Spinal cord (tissue), 10 donors: ENCODE results near the gene CD151. TPM values are rescaled to one million over a fixed set of nuclear protein-coding genes. Genes with fewer than 3 reads are reported as not detected.

ENCODE experiments used
- DNase-seq, 6 donors: peaks; one replicate each; pipeline versions ENCODE4 v3.0.0 to v3.0.0-alpha.2; 2013 to 2015; ENCODE audit warnings: low spot score in 6 of 6, low read depth in 4 of 6
- H3K27ac ChIP-seq: one replicate; pipeline ENCODE4 v1.5.1; 2013; ENCODE audit warnings: low read depth, low read length, control low read depth
- H3K27me3 ChIP-seq: one replicate; pipeline ENCODE4 v1.6.1; 2013; ENCODE audit warnings: low read length; ENCODE audit not compliant: control insufficient read depth, insufficient read depth
- H3K36me3 ChIP-seq: one replicate; pipeline ENCODE4 v1.6.1; 2013; ENCODE audit warnings: low read length; ENCODE audit not compliant: control insufficient read depth, insufficient read depth
- H3K4me1 ChIP-seq: one replicate; pipeline ENCODE4 v1.6.1; 2013; ENCODE audit warnings: low read length; ENCODE audit not compliant: control insufficient read depth, insufficient read depth
- H3K4me3 ChIP-seq: one replicate; pipeline ENCODE4 v1.5.1; 2013; ENCODE audit warnings: low read depth, low read length, control low read depth
- H3K9me3 ChIP-seq: one replicate; pipeline ENCODE4 v1.6.1; 2013; ENCODE audit warnings: low read length; ENCODE audit not compliant: control insufficient read depth, insufficient read depth
- WGBS: methylation state at CpG from one replicate; pipeline ENCODE4 v1.1.5; 2013; ENCODE audit warnings: missing lambda C conversion rate; ENCODE audit not compliant: insufficient coverage; 5-methylcytosine and 5-hydroxymethylcytosine counted together
- polyA plus RNA-seq, 2 donors: library from polyadenylated mRNA; unstranded; fragments of 120-200 nt; gene quantifications; one replicate each; pipeline ENCODE4 v1.2.1, GENCODE V29; 2013; ENCODE audit not compliant: insufficient read length in 2 of 2
- total RNA-seq, 2 donors: library from RNA; depleted of rRNA in 1 of 2; stranded (reverse); fragments of 120-200 nt in 1 of 2; fragments of >200 nt in 1 of 2; gene quantifications; one replicate each; pipeline versions ENCODE4 v1.2.3 to v1.2.4, GENCODE V29; 2013 to 2014
- donor health status: healthy.

CD151 gene
- total and polyA plus RNA-seq, 4 donors: 71.8 to 185 (median 115) TPM

DNA sequence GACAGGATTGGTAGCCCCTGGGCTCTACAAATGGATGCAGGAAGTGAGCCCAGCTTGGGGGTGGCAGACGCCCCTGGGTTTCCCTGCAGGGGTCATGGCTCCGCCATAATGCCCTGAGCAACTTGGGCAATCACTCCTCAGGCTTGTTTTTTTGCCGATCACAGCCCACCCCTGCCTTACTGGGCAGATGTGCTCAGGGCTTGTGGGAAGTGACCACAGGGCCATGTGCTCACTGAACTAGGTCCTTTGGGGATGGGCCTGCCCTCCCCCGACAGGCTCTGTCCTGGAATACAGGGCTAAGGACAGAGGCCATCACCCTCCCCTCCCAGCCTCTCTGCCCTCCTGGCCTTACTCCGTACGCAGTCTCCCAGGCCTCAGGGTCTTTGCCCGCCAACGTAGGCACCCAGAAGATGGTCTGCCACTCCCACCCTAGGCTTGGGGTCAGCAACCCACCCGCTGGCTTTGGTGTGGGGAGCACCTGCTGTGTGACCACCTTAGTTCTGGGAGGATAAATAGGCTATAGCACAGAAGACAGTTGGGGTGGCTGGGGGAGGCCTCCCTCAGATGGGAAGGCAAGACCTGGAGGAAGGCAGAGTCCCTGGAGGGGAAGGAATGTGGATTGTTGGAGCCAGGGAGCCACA is 19.2 kb upstream of the CD151 start:
- H3K4me1 ChIP-seq: peaks cover 25% of the 10 kb centered on the region
- no peak overlapping the region for H3K27ac ChIP-seq
- no peaks in the 10 kb centered on the region for H3K9me3 ChIP-seq
- no peak overlapping the region for H3K4me3 ChIP-seq
- H3K27me3 ChIP-seq: no peaks in the 10 kb centered on the region
- H3K36me3 ChIP-seq: peaks cover 48% of the 10 kb centered on the region
- WGBS: 86% methylated on average over 7 of the region's 9 CpGs
- no peak for DNase-seq

DNA sequence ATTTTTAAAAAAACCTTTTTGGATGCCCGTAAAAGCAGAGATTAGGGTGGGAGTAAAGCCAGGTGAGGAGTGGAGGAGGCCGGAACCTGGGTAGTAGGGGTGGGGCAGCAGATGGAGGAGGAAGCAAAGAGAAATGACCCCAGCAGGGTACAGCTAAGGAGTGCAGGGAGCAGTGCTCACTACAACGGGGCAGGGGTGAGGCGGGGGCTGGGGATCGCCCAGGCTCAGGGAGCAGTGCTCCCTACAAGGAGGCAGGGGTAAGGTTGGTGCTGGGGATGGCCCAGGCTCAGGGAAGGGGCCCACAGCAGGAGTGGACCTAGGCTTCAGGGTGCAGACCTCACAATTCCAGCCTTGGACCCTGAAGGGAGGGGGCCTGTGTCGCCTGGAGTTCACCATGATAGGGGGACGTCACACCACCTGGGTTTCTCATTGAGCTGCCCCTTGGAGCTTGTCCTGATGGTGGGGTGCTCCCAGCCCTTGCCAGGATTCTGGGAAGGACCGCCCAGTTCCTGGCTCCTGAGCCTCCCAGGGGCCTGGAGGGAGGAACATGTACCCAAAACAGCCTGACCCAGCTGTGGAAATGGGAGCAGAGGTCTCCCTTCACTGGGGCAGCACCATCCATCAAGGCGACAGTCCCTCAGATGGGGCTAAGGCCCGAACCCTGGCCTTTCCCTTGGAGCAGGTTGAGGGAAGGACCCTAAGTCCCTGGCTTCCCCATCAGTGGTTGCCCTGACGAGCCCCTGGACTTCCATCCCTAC is 16.9 kb upstream of the CD151 start:
- Histone ChIP-seq H3K27me3 (no peaks in the 10 kb centered on the region), H3K36me3 (peaks cover 53% of the 10 kb centered on the region), H3K4me1 (peaks cover 27% of the 10 kb centered on the region), H3K27ac (no peak overlapping the region), H3K9me3 (no peaks in the 10 kb centered on the region), H3K4me3 (no peak overlapping the region)
- 91% methylated on average over 11 of the region's 11 CpGs for WGBS
- DNase-seq: no peak

DNA sequence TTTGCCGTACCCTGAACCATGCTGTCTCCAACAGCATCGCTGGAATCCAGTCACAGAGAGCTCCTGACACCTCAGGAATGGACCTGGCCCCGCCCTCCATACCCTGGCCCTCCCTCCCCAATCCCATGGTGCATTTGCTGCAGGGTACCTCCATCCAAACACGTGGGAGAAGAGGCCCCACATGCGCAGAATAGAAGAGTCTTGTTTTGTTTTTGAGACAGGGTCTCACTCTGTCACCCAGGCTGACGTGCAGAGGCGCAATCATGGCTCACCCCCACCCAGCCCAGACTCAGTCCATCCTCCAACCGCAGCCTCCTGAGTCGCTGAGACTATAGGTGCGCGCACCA is 16.3 kb upstream of the CD151 start:
- 63% methylated on average over 3 of the region's 11 CpGs for WGBS

DNA sequence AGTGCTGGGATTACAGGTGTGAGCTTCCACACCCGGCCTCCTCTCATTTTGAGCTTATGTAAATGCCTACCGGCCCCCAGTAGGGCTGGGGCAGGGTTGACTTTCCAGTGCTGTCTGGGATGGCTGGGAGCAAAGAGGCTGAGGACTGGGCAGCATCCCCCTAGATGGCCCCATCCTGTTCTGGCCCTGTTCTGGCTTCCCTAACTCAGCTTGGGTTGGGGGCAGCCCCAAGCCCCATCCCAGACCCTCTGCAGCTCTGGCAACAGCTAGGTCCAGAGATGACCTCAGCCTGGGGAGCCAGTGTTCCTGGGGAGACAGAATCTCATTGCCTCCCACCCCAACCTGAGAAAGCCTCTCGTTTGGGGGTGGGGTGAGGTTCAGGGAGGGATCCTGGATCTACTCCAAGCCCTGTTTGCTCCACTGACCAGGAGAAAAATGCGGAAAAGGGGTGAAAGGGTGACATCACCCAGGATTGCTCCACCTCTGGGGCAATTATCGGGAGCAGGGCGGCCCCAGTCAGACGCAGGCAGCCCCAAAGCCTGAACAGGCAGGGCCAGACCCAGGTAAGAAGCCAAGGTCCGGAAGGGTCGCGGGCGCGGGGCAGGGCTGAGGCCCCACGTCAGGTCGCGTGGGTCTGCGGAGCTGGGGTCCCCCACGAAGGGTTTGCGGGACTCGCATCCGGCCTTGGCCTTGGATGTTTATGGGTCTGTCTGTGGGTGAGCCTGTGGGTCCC is 14.2 kb upstream of the CD151 start, which contains the start of gene PNPLA2:
Gene PNPLA2 (plus strand): TSS at position 519 of the 733 bp plus-strand sequence. CDS start 805 bp downstream, outside the sequence.
- no peak for DNase-seq
- no peaks in the 10 kb centered on the region for H3K27me3 ChIP-seq
- peaks cover 55% of the 10 kb centered on the region for H3K36me3 ChIP-seq
- peak within 1 kb of the TSS; percentile 54 for H3K27ac ChIP-seq
- peaks cover 34% of the 10 kb centered on the region for H3K4me1 ChIP-seq
- WGBS: 42% methylated on average over 19 of the region's 20 CpGs
- H3K9me3 ChIP-seq: no peaks in the 10 kb centered on the region
- H3K4me3 ChIP-seq: peak within 1 kb of the TSS; percentile 62

More for the DNA sequence above, 16.3 kb upstream of the CD151 start:
- Histone ChIP-seq H3K9me3 (no peaks in the 10 kb centered on the region), H3K4me3 (no peak overlapping the region), H3K27me3 (no peaks in the 10 kb centered on the region), H3K36me3 (peaks cover 58% of the 10 kb centered on the region), H3K4me1 (peaks cover 29% of the 10 kb centered on the region), H3K27ac (no peak overlapping the region)
- no peak for DNase-seq

DNA sequence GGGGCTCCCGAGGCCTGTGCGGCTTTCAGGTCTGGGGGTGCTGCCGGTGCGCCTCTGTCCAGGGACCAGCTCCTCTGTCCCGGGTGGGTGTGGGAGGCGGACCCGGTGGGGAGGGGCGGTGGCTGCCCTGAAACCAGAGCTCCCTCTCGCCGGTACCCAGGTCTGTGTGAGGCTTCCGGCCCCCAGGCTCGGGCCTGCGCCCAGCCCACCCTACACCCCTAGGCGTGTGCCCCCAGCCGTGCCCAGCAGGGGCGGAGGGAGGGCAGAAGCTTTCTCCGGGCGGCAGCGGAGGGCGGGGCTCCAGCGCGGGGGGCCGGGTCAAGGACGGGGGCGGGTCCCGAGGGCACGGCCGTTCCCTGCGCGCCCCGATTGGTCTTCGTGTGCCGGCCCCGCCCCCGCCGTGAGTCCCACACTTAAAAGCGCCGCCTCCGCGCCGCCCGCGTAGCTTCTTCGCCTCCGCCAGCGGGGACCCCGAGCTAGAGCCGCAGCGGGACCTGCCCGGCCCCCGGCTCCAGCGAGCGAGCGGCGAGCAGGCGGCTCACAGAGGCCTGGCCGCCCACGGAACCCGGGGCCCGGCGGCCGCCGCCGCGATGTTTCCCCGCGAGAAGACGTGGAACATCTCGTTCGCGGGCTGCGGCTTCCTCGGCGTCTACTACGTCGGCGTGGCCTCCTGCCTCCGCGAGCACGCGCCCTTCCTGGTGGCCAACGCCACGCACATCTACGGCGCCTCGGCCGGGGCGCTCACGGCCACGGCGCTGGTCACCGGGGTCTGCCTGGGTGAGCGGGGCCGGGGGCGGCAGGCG is 13.4 kb upstream of the CD151 start:
- no peaks in the 10 kb centered on the region for H3K9me3 ChIP-seq
- H3K27me3 ChIP-seq: no peaks in the 10 kb centered on the region
- H3K4me3 ChIP-seq: peak overlapping the region; percentile 62
- H3K27ac ChIP-seq: peak overlapping the region; percentile 54
- peaks cover 57% of the 10 kb centered on the region for H3K36me3 ChIP-seq
- peak in 5 of 6 donors; percentile 78 to 97 (median 82) for DNase-seq
- WGBS: under 1% methylated on average over 96 of the region's 96 CpGs
- H3K4me1 ChIP-seq: peaks cover 34% of the 10 kb centered on the region

DNA sequence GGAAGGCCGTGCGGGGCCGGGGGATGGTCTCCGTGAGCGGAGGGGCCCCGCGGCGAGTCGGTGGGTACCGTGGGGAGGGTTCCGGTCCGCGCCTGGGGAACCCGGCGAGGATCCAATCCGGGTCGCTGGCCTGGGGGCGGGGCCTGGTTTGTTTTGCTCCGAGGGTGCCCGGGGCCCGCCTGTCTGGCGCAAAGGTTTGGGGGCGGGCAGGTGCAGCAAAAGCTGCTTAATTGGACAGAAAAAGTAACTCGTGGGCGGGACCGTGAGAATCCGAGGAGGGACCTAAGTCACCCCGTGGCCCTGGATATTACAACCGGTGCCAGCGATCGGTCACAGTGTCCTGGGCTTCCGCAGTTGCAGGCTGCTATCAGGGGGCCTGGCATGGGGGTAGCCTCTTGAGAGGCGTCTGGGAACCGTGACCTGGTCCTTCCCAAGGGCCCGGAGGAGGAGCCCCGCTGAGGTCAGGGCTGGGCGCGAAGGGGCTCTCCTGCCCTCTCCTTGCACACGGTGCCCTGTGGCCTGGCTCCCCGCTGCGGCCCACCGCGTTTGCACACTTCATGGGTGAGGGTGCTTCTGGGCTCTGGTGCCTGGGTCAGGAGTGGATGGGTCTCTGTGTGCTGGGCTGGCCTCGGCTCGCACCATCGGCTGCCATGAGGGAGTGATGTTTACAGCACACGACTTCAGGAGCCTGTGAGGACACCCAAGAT is 12.7 kb upstream of the CD151 start:
- H3K36me3 ChIP-seq: peaks cover 60% of the 10 kb centered on the region
- DNase-seq: peak in 2 of 6 donors; percentile 67
- WGBS: 5% methylated on average over 47 of the region's 47 CpGs
- H3K27ac ChIP-seq: no peak overlapping the region
- H3K4me1 ChIP-seq: peaks cover 38% of the 10 kb centered on the region
- H3K9me3 ChIP-seq: no peaks in the 10 kb centered on the region
- peak overlapping the region; percentile 62 for H3K4me3 ChIP-seq
- peaks cover 5% of the 10 kb centered on the region for H3K27me3 ChIP-seq

DNA sequence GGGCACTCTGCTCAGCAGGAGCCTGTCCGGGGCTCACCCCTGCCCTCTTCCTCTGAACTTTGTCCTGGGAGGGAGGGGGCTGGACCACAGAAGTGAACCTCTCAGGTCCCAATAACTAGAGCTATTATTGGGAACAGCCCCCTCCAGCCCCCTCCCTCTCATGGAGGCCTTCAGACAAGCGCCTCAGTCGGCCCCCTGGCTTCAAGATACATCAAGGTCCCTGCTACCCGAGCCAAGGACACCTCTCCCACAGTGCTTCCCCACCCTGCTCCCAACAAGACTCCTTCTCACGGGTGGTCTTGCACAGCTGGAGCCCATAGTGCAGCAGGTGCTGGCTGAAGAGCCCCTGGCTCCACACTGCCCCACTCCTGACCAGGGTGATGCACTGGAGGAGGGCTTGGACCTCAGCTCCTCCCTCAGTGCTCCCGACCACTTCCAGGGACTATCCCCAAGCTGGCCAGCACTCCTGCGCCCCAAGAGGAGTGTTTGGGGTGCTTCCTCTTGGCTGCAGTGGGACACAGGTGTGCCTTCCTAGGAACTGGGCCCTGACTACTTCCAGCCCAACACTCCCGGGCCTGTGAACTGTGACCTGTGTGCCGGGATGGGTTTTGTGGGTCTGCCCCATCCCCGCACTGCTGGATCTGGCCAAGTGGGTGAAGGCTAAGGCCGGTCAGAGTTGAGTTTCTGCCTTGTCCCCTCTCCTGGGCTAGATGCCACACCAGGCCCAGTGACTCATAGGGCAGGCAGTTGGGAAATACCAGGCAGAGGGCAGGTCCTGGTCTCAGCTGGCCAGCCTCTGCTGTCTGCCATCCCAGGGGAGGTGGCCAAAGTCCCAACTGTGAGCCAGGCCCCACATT is 11.9 kb upstream of the CD151 start:
- H3K36me3 ChIP-seq: peaks cover 60% of the 10 kb centered on the region
- WGBS: 79% methylated on average over 10 of the region's 11 CpGs
- DNase-seq: no peak
- H3K27me3 ChIP-seq: peaks cover 13% of the 10 kb centered on the region
- H3K9me3 ChIP-seq: no peaks in the 10 kb centered on the region
- no peak overlapping the region for H3K27ac ChIP-seq
- peak overlapping the region; percentile 62 for H3K4me3 ChIP-seq
- peaks cover 39% of the 10 kb centered on the region for H3K4me1 ChIP-seq

DNA sequence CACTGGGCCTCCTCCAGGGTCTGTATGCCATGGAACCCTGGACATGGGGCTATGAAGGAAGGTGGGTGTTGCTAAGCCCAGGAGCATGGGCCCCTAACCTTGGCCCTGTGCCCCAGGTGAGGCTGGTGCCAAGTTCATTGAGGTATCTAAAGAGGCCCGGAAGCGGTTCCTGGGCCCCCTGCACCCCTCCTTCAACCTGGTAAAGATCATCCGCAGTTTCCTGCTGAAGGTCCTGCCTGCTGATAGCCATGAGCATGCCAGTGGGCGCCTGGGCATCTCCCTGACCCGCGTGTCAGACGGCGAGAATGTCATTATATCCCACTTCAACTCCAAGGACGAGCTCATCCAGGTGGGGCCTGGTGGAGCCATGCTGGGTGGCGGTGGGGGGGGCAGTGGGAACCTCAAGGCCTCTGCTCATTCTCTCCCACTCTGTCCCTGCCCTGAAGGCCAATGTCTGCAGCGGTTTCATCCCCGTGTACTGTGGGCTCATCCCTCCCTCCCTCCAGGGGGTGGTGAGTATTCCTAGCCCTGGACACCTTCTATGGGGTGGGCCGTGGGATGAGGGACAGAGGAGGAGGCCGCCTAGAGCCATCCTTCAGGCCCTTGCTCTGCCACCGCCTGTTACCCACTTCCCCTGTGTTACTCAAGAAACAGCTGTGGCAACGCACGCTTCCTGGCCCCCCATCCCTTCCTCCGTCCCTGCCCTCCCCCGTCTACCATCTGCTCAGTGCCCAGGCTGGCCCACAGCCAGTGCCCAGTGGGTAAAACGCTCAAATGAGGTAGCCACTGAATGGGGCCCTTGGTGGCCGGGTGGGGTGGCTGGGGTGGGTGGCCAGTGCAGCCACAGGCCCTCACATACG is 11.0 kb upstream of the CD151 start:
- 61% methylated on average over 14 of the region's 22 CpGs for WGBS
- no peak for DNase-seq

More for the DNA sequence above, 11.0 kb upstream of the CD151 start:
- peaks cover 47% of the 10 kb centered on the region for H3K4me1 ChIP-seq
- H3K27me3 ChIP-seq: peaks cover 20% of the 10 kb centered on the region
- H3K36me3 ChIP-seq: peaks cover 58% of the 10 kb centered on the region
- no peak overlapping the region for H3K4me3 ChIP-seq
- no peaks in the 10 kb centered on the region for H3K9me3 ChIP-seq
- no peak overlapping the region for H3K27ac ChIP-seq
